Measurements from ENCODE around the gene GLO1. TPM values are rescaled to one million over a fixed set of nuclear protein-coding genes. Genes with fewer than 3 reads are reported as not detected.

GLO1 gene
- total and polyA plus RNA-seq, 7 donors: 64.9 to 129 (median 96.0) TPM

- intact Hi-C loops (cut with DNase I): no loop called here
Observed at GRCh38 chr6:38658418-38659167, 44.4 kb downstream of the GLO1 start.

GRCh38 chr6:38656896-38657295 is 46.0 kb downstream of the GLO1 start:
- TF ChIP-seq, protein P1, sequence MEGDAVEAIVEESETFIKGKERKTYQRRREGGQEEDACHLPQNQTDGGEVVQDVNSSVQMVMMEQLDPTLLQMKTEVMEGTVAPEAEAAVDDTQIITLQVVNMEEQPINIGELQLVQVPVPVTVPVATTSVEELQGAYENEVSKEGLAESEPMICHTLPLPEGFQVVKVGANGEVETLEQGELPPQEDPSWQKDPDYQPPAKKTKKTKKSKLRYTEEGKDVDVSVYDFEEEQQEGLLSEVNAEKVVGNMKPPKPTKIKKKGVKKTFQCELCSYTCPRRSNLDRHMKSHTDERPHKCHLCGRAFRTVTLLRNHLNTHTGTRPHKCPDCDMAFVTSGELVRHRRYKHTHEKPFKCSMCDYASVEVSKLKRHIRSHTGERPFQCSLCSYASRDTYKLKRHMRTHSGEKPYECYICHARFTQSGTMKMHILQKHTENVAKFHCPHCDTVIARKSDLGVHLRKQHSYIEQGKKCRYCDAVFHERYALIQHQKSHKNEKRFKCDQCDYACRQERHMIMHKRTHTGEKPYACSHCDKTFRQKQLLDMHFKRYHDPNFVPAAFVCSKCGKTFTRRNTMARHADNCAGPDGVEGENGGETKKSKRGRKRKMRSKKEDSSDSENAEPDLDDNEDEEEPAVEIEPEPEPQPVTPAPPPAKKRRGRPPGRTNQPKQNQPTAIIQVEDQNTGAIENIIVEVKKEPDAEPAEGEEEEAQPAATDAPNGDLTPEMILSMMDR (IDR thresholded peaks at IDR 0.05): no peak
- TF ChIP-seq POLR2A (IDR thresholded peaks at IDR 0.05) (no peak), EP300 (IDR thresholded peaks at IDR 0.05) (no peak), POLR2AphosphoS5 (IDR thresholded peaks at IDR 0.05) (no peak)
- intact Hi-C loops (cut with DNase I): no loop called here
- Histone ChIP-seq H3K27ac (no peak overlapping the region), H3K36me3 (no peaks in the 10 kb centered on the region), H3K9me3 (no peaks in the 10 kb centered on the region), H3K4me1 (no peaks in the 10 kb centered on the region), H3K27me3 (no peaks in the 10 kb centered on the region), H3K4me3 (no peak overlapping the region)
- DNase-seq: no peak
- 92 to 98% methylated on average over 1 of the region's 1 CpG for WGBS, 2 donors

More at GRCh38 chr6:38658418-38659167, 44.4 kb downstream of the GLO1 start:
- Histone ChIP-seq H3K4me1 (no peaks in the 10 kb centered on the region), H3K4me3 (no peak overlapping the region), H3K36me3 (no peaks in the 10 kb centered on the region), H3K9me3 (no peaks in the 10 kb centered on the region), H3K27ac (no peak overlapping the region), H3K27me3 (no peaks in the 10 kb centered on the region)
- TF ChIP-seq POLR2A (IDR thresholded peaks at IDR 0.05) (no peak), EP300 (IDR thresholded peaks at IDR 0.05) (no peak), POLR2AphosphoS5 (IDR thresholded peaks at IDR 0.05) (no peak)
- TF ChIP-seq, protein P1 (IDR thresholded peaks at IDR 0.05): no peak
- 95 to 96% methylated on average over 3 of the region's 3 CpGs for WGBS, 2 donors
- DNase-seq: no peak

DNA sequence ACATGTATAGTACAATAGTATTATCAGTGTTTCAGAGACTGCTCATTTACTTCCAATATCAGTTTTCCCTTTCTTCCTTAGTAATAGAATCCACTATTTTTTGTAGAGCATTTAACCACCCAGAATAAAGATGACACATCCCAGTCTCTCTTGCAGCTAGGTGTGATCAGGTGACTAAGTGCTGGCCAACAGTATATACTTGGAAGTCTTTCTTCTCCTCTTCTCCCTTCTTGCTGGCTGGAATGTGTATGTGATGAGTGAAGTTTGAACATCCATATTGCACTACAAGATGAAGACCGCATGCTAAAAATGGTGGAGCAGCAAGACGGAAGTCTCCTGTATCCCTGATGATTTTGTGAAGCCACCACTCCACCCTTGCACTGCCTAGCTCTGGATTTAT is 48.7 kb downstream of the GLO1 start:
- no peaks in the 10 kb centered on the region for H3K27me3 ChIP-seq
- intact Hi-C loops (cut with DNase I): no loop called here
- TF ChIP-seq EP300 (IDR thresholded peaks at IDR 0.05) (no peak), POLR2A (IDR thresholded peaks at IDR 0.05) (no peak), POLR2AphosphoS5 (IDR thresholded peaks at IDR 0.05) (no peak)
- TF ChIP-seq, protein P1 (IDR thresholded peaks at IDR 0.05): no peak
- 94 to 99% methylated on average over 2 of the region's 2 CpGs for WGBS, 2 donors
- H3K4me1 ChIP-seq: no peaks in the 10 kb centered on the region
- DNase-seq: no peak
- H3K9me3 ChIP-seq: no peaks in the 10 kb centered on the region
- H3K36me3 ChIP-seq: no peaks in the 10 kb centered on the region
- H3K4me3 ChIP-seq: no peak overlapping the region
- H3K27ac ChIP-seq: no peak overlapping the region

- H3K27ac ChIP-seq: no peak overlapping the region
- H3K4me3 ChIP-seq: no peak overlapping the region
- intact Hi-C loops (cut with DNase I): no loop called here
- no peak for DNase-seq
- no peaks in the 10 kb centered on the region for H3K36me3 ChIP-seq
- H3K4me1 ChIP-seq: no peaks in the 10 kb centered on the region
- TF ChIP-seq EP300 (IDR thresholded peaks at IDR 0.05) (no peak), POLR2A (IDR thresholded peaks at IDR 0.05) (no peak), POLR2AphosphoS5 (IDR thresholded peaks at IDR 0.05) (no peak)
- TF ChIP-seq, protein P1 (IDR thresholded peaks at IDR 0.05): no peak
- no peaks in the 10 kb centered on the region for H3K27me3 ChIP-seq
- H3K9me3 ChIP-seq: no peaks in the 10 kb centered on the region
- WGBS, 2 donors: 95 to 98% methylated on average over 2 of the region's 2 CpGs
Observed at GRCh38 chr6:38651121-38651784, 51.7 kb downstream of the GLO1 start.

Data from sigmoid colon (tissue), 7 donors.